Endothelial cell of umbilical vein (primary cell): ENCODE data around the gene PNRC1.

Experiments used
- CTCF ChIP-seq, 2 donors: IDR thresholded peaks; 1 replicate in 1 of 2; 2 replicates in 1 of 2; pipeline ENCODE4 v1.5.1; 2011; ENCODE audit warnings: low read length in 2 of 2, mild to moderate bottlenecking in 2 of 2, moderate library complexity in 2 of 2, control low read depth in 1 of 2, inconsistent platforms in 1 of 2, low read depth in 1 of 2; ENCODE audit not compliant: insufficient read depth in 1 of 2; ENCODE audit errors: extremely low read depth in 1 of 2
- EZH2 ChIP-seq: IDR thresholded peaks from 2 replicates; pipeline ENCODE4 v1.6.1; 2012; ENCODE audit warnings: borderline replicate concordance, low read depth, mild to moderate bottlenecking, moderate library complexity, low read length, inconsistent platforms; ENCODE audit not compliant: severe bottlenecking
- POLR2AphosphoS5 ChIP-seq: IDR thresholded peaks from 2 replicates; pipeline ENCODE4 v1.6.1; 2012; ENCODE audit warnings: low read depth, mild to moderate bottlenecking, control low read depth, low read length, moderate library complexity; ENCODE audit not compliant: insufficient read depth

DNA sequence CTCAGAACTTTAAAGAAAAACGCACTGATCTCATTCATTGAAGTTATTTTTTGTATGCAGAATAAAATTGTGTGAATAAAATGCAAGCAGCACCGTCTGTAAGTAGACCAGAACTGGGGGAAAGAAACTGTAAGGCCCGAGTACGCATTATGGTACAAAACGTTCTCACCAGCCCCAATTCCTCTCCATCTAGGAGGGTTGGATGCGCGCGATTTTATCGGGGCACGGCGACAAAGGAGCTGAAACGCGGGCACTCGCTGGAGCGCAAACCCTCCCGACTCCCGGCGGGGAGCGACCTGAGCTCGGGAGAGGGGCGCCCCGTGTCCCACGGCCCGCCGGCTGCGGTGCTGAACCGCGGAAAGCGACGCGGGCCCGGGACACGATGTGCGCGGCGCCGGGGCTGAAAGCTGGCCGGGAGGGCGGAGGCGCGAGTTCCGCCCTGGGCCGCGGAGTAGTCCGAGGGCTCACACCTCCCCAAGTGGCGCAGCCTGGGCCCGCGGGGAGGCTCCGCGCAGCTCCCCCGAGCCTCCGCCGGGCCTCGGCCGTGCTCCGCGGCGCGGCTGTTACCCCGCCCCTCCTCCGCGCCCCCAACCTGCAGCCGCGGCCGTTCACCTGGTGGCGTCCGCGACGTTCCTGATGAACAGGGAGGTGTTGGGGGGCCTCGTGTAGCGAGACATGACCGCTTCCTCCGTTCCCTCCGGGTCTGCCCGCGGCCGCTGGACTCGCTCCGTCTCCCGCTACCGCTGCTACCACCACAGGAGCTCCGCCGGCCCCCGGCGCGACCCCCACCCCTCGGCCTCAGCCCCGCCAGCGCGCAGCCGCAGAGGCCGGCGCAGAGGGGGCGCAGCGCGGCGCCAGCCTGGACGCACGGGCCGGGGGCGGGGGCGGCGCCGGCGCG is 36.9 kb downstream of the PNRC1 start, which contains the start of gene SRSF12:
- TF ChIP-seq POLR2AphosphoS5 (no peak), CTCF (IDR thresholded peaks at IDR 0.05; ENCODE audit: extremely low read depth in 1 of 2, insufficient read depth in 1 of 2, low read depth in 1 of 2, low read length in 2 of 2) (no peak), EZH2 (peak; percentile 71)
